ENCODE data around the gene DEAF1. TPM values are rescaled to one million over a fixed set of nuclear protein-coding genes. Genes with fewer than 3 reads are reported as not detected.
A peak's percentile ranks its signal among the peaks of the same experiment; 100 is the strongest.

Gene DEAF1
- total and polyA plus RNA-seq, 2 of the 13 experiments (the other 11 are each of a cell fraction or from before 2014, with no cell fraction given): 22.3 to 29.6 TPM

DNA sequence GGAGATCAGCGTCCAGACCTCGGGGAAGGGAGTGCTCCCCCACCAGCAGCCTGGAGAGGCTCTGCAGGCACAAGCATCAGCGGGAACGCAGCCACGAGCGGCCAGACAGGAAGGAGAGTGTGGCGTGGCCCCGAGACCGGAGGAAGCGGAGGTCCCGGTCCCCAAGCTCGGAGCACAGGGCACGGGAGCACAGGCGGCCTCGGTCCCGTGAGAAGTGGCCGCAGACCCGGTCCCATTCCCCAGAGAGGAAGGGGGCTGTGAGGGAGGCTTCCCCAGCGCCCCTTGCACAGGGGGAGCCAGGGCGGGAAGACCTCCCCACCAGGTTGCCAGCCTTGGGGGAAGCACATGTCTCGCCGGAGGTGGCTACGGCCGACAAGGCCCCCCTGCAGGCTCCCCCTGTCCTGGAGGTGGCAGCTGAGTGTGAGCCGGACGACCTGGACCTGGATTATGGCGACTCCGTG lies 86.2 kb downstream of the DEAF1 start:
- no peaks in the 10 kb centered on the region for H3K9me3 ChIP-seq (ENCODE audit: low read length)
- H3K27me3 ChIP-seq (ENCODE audit: control insufficient read depth in 1 of 2, insufficient read depth in 2 of 2, low read length in 2 of 2): no peaks in the 10 kb centered on the region
- WGBS (ENCODE audit: low lambda C conversion rate): 94% methylated on average over 17 of the region's 28 CpGs
- H3K4me1 ChIP-seq (ENCODE audit: insufficient read depth, low read length): no peaks in the 10 kb centered on the region
- DNase-seq (ENCODE audit: low spot score): no peak
- no TSS peak for BruUV-seq (replicated peaks)
- no peak overlapping the region for H3K27ac ChIP-seq (ENCODE audit: extremely low read length, insufficient read depth, low read length)
- no peak for ATAC-seq
- intact Hi-C loops (cut with micrococcal nuclease; ENCODE audit: unreplicated experiment) (no loop called here), in situ Hi-C loops (cut with HindIII; ENCODE audit: extremely low pct_ligation_motif_present, low pct_unique_long_range_greater_than_20kb) (no loop called here)
- POLR2A ChIA-PET: no interaction called here
- peaks cover 58 to 92% of the 10 kb centered on the region in 2 experiments; a peak in 4 of 5 replicates for H3K36me3 ChIP-seq (replicated peaks in 1 of 2; ENCODE audit: control insufficient read depth in 1 of 2, insufficient read depth in 2 of 2, low read length in 2 of 2)
- CTCF ChIA-PET (ENCODE audit: low intra/inter-chr PET ratio, low total read pairs): no interaction called here
- peaks cover 6% of the 10 kb centered on the region; the same call in 1 of the 2 replicates for H4K20me1 ChIP-seq (ENCODE audit: insufficient read depth, low read length)
- no peaks in the 10 kb centered on the region for H3K79me2 ChIP-seq (ENCODE audit: insufficient read depth, low read length)
- TF ChIP-seq SOX13 (IDR thresholded peaks at IDR 0.05) (no peak), SOX13 (CRISPR knock-in tag; conservative IDR thresholded peaks at IDR 0.05 in 1 of 2, IDR thresholded peaks at IDR 0.05 in 1 of 2) (no peak), HNRNPH1 (optimal IDR thresholded peaks at IDR 0.05; ENCODE audit: low read depth, low read length) (no peak), AGO2 (optimal IDR thresholded peaks at IDR 0.05; ENCODE audit: low read depth, low read length) (peak; percentile 53), ZC3H13 (CRISPR knock-in tag; IDR thresholded peaks at IDR 0.05) (peak; percentile 2; the same call in 1 of the 2 replicates)
- TF ChIP-seq, protein P1, sequence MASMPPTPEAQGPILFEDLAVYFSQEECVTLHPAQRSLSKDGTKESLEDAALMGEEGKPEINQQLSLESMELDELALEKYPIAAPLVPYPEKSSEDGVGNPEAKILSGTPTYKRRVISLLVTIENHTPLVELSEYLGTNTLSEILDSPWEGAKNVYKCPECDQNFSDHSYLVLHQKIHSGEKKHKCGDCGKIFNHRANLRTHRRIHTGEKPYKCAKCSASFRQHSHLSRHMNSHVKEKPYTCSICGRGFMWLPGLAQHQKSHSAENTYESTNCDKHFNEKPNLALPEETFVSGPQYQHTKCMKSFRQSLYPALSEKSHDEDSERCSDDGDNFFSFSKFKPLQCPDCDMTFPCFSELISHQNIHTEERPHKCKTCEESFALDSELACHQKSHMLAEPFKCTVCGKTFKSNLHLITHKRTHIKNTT (CRISPR knock-in tag; IDR thresholded peaks at IDR 0.05): no peak
- no peak for FAIRE-seq
- H3K4me2 ChIP-seq (ENCODE audit: low read depth, low read length): no peak overlapping the region
- no peak overlapping the region for H2AFZ ChIP-seq (ENCODE audit: low read length)
- H3K9ac ChIP-seq (ENCODE audit: insufficient read depth, low read depth, low read length): no peak overlapping the region
- H3K4me3 ChIP-seq (replicated peaks in 1 of 3; ENCODE audit: insufficient read depth in 1 of 3, low read depth in 2 of 3, low read length in 3 of 3): no peak overlapping the region

- Histone ChIP-seq H3K9me3 (ENCODE audit: low read length) (no peaks in the 10 kb centered on the region), H3K27me3 (ENCODE audit: control insufficient read depth in 1 of 2, insufficient read depth in 2 of 2, low read length in 2 of 2) (no peaks in the 10 kb centered on the region), H3K4me2 (ENCODE audit: low read depth, low read length) (no peak overlapping the region), H4K20me1 (ENCODE audit: insufficient read depth, low read length) (peaks cover 7% of the 10 kb centered on the region; the same call in 1 of the 2 replicates), H3K27ac (ENCODE audit: extremely low read length, insufficient read depth, low read length) (no peak overlapping the region), H3K4me3 (replicated peaks in 1 of 3; ENCODE audit: insufficient read depth in 1 of 3, low read depth in 2 of 3, low read length in 3 of 3) (no peak overlapping the region), H2AFZ (ENCODE audit: low read length) (no peak overlapping the region), H3K79me2 (ENCODE audit: insufficient read depth, low read length) (no peaks in the 10 kb centered on the region), H3K36me3 (replicated peaks in 1 of 2; ENCODE audit: control insufficient read depth in 1 of 2, insufficient read depth in 2 of 2, low read length in 2 of 2) (peaks cover 58 to 94% of the 10 kb centered on the region in 2 experiments; a peak in 4 of 5 replicates), H3K4me1 (ENCODE audit: insufficient read depth, low read length) (no peaks in the 10 kb centered on the region), H3K9ac (ENCODE audit: insufficient read depth, low read depth, low read length) (no peak overlapping the region)
- no TSS peak for BruUV-seq (replicated peaks)
- 95% methylated on average over 35 of the region's 45 CpGs for WGBS (ENCODE audit: low lambda C conversion rate)
- FAIRE-seq (no peak), DNase-seq (ENCODE audit: low spot score) (no peak), ATAC-seq (no peak)
- in situ Hi-C loops (cut with HindIII; ENCODE audit: extremely low pct_ligation_motif_present, low pct_unique_long_range_greater_than_20kb) (no loop called here), intact Hi-C loops (cut with micrococcal nuclease; ENCODE audit: unreplicated experiment) (no loop called here)
- ChIA-PET POLR2A (no interaction called here), CTCF (ENCODE audit: low intra/inter-chr PET ratio, low total read pairs) (no interaction called here)
- TF ChIP-seq IKZF1 (IDR thresholded peaks at IDR 0.05): no peak
- TF ChIP-seq HMG20A (CRISPR knock-in tag; IDR thresholded peaks at IDR 0.05; ENCODE audit: borderline replicate concordance): no peak
- no peak for TF ChIP-seq ELF4 (CRISPR knock-in tag; IDR thresholded peaks at IDR 0.05; ENCODE audit: borderline replicate concordance)
- TF ChIP-seq SKI (IDR thresholded peaks at IDR 0.05; ENCODE audit: partially characterized antibody): no peak
- no peak for TF ChIP-seq ZNF552 (CRISPR knock-in tag; IDR thresholded peaks at IDR 0.05; ENCODE audit: borderline replicate concordance)
- TF ChIP-seq ZMYM4 (CRISPR knock-in tag; IDR thresholded peaks at IDR 0.05): no peak
- no peak for TF ChIP-seq ZNF615 (CRISPR knock-in tag; IDR thresholded peaks at IDR 0.05; ENCODE audit: borderline replicate concordance)
- no peak for TF ChIP-seq U2AF2 (IDR thresholded peaks at IDR 0.05; ENCODE audit: low read depth, low read length)
- no peak for TF ChIP-seq NFIC (IDR thresholded peaks at IDR 0.05; ENCODE audit: low read length)
Measured at GRCh38 chr11:607971-608659, 86.9 kb downstream of the DEAF1 start.
